ENCODE measurements around the gene USP31. TPM values are rescaled to one million over a fixed set of nuclear protein-coding genes. Genes with fewer than 3 reads are reported as not detected.

The USP31 gene
- total RNA-seq, 1 experiment from 2014 or later: 11.3 TPM

DNA sequence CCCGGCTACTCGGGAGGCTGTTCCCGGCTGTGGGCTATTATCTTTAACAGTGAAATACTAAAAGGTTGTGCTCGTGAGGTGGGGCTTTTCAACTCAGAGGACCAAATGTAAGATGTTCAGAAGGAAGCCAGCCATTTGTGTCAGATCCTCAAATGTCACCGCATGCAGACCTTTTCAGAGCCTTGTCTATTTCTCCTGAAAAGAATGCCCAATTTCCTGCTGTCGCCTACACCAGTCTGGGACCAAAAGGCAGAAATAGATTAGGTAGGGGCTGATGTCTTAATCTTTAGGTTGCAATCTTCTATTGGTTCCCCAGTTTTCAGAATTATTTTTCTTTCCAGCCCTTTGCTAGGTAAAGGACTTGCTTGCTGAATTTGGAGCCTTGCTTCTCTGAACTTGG is 8.9 kb upstream of the USP31 start:
- BruUV-seq (replicated peaks): no TSS peak
- H3K27me3 Mint-ChIP-seq (ENCODE audit: insufficient read depth, unreplicated experiment): peaks cover 9% of the 10 kb centered on the region

DNA sequence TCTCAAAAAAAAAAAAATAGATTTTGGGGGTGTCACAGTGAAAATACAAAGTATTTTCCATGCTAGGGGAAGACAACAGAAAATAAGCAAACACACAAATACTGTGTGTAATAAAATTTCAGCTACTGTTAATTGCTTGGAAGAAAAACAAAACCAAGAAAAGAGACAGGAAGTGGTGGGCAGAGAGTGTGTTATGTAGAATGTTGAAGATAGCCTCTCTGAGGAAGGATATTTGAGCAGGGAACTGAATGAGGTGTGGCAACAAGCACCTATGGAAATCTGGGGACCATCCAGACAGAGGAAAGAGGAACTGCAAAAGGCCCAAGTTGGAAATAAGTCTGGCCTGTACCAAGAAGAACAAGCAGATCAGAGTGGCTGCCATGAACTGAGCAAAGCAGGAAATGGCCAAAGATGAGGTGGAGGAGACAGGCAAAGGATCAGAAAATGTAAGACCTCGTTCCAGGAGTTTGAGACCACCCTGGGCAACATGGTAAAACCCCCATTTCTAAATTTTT is 7.8 kb upstream of the USP31 start:
- Histone ChIP-seq H3K4me3 (ENCODE audit: low read depth, low read length) (no peak overlapping the region), H3K27me3 (replicated peaks; ENCODE audit: control insufficient read depth, insufficient read depth, low read length) (no peaks in the 10 kb centered on the region), H3K4me1 (no peaks in the 10 kb centered on the region), H3K9me3 (no peaks in the 10 kb centered on the region), H3K36me3 (ENCODE audit: control insufficient read depth, insufficient read depth, low read length) (no peaks in the 10 kb centered on the region)
- H3K27ac Mint-ChIP-seq (ENCODE audit: unreplicated experiment): no peak overlapping the region
- ChIA-PET POLR2A (no interaction called here), CTCF (no interaction called here)
- TF ChIP-seq, protein P1, sequence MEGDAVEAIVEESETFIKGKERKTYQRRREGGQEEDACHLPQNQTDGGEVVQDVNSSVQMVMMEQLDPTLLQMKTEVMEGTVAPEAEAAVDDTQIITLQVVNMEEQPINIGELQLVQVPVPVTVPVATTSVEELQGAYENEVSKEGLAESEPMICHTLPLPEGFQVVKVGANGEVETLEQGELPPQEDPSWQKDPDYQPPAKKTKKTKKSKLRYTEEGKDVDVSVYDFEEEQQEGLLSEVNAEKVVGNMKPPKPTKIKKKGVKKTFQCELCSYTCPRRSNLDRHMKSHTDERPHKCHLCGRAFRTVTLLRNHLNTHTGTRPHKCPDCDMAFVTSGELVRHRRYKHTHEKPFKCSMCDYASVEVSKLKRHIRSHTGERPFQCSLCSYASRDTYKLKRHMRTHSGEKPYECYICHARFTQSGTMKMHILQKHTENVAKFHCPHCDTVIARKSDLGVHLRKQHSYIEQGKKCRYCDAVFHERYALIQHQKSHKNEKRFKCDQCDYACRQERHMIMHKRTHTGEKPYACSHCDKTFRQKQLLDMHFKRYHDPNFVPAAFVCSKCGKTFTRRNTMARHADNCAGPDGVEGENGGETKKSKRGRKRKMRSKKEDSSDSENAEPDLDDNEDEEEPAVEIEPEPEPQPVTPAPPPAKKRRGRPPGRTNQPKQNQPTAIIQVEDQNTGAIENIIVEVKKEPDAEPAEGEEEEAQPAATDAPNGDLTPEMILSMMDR (IDR thresholded peaks at IDR 0.05; ENCODE audit: insufficient read depth in 1 of 2, low read depth in 1 of 2, low read length in 1 of 2, severe bottlenecking in 1 of 2, unreplicated experiment in 1 of 2): no peak
- peaks cover 4% of the 10 kb centered on the region for H3K27me3 Mint-ChIP-seq (ENCODE audit: insufficient read depth, unreplicated experiment)
- no peaks in the 10 kb centered on the region for H3K9me3 Mint-ChIP-seq (ENCODE audit: unreplicated experiment)
- BruUV-seq (replicated peaks): no TSS peak
- H3K4me3 Mint-ChIP-seq (ENCODE audit: unreplicated experiment): no peak overlapping the region
- no peaks in the 10 kb centered on the region for H3K4me1 Mint-ChIP-seq (ENCODE audit: low read depth, unreplicated experiment)
- intact Hi-C loops (cut with micrococcal nuclease; ENCODE audit: unreplicated experiment): no loop called here
- no peak for DNase-seq
- H3K36me3 Mint-ChIP-seq (ENCODE audit: insufficient read depth, unreplicated experiment): no peaks in the 10 kb centered on the region

More for the DNA sequence above, 8.9 kb upstream of the USP31 start:
- Histone ChIP-seq H3K36me3 (ENCODE audit: control insufficient read depth, insufficient read depth, low read length) (no peaks in the 10 kb centered on the region), H3K27me3 (replicated peaks; ENCODE audit: control insufficient read depth, insufficient read depth, low read length) (no peaks in the 10 kb centered on the region), H3K4me1 (no peaks in the 10 kb centered on the region), H3K9me3 (no peaks in the 10 kb centered on the region), H3K4me3 (ENCODE audit: low read depth, low read length) (no peak overlapping the region)
- intact Hi-C loops (cut with micrococcal nuclease; ENCODE audit: unreplicated experiment): no loop called here
- TF ChIP-seq, protein P1 (IDR thresholded peaks at IDR 0.05; ENCODE audit: insufficient read depth in 1 of 2, low read depth in 1 of 2, low read length in 1 of 2, severe bottlenecking in 1 of 2, unreplicated experiment in 1 of 2): no peak
- CTCF ChIA-PET: no interaction called here
- H3K27ac Mint-ChIP-seq (ENCODE audit: unreplicated experiment): no peak overlapping the region
- H3K4me3 Mint-ChIP-seq (ENCODE audit: unreplicated experiment): no peak overlapping the region
- POLR2A ChIA-PET: no interaction called here
- H3K9me3 Mint-ChIP-seq (ENCODE audit: unreplicated experiment): no peaks in the 10 kb centered on the region
- H3K4me1 Mint-ChIP-seq (ENCODE audit: low read depth, unreplicated experiment): no peaks in the 10 kb centered on the region
- no peaks in the 10 kb centered on the region for H3K36me3 Mint-ChIP-seq (ENCODE audit: insufficient read depth, unreplicated experiment)
- no peak for DNase-seq

DNA sequence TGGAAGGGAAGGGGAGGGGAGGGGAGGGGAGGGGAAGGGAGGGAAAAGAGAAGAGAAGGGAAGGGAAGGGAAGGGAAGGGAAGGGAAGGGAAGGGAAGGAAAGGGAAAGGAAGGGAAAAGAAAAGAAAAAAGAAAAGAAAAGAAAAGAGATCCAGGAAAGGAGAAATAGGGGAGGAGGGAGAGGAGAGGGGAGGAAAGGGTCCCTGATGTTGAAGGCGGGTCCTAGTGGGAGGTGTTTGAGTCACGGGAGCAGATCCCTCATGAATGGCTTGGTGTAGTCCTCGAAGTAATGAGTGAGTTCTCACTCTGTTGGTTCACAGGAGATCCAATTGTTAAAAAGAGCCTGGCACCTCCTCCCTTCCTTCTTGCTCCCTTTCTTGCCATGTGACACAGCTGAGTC is 6.9 kb upstream of the USP31 start:
- no peak for DNase-seq
- H3K4me3 ChIP-seq (ENCODE audit: low read depth, low read length): no peak overlapping the region
- no TSS peak for BruUV-seq (replicated peaks)
- CTCF ChIA-PET: no interaction called here
- Mint-ChIP-seq H3K9me3 (ENCODE audit: unreplicated experiment) (no peaks in the 10 kb centered on the region), H3K4me1 (ENCODE audit: low read depth, unreplicated experiment) (no peaks in the 10 kb centered on the region), H3K36me3 (ENCODE audit: insufficient read depth, unreplicated experiment) (no peaks in the 10 kb centered on the region), H3K4me3 (ENCODE audit: unreplicated experiment) (no peak overlapping the region), H3K27ac (ENCODE audit: unreplicated experiment) (no peak overlapping the region), H3K27me3 (ENCODE audit: insufficient read depth, unreplicated experiment) (peaks cover 4% of the 10 kb centered on the region)
- no peaks in the 10 kb centered on the region for H3K36me3 ChIP-seq (ENCODE audit: control insufficient read depth, insufficient read depth, low read length)
- no peaks in the 10 kb centered on the region for H3K4me1 ChIP-seq
- intact Hi-C loops (cut with micrococcal nuclease; ENCODE audit: unreplicated experiment): no loop called here
- TF ChIP-seq, protein P1 (IDR thresholded peaks at IDR 0.05; ENCODE audit: insufficient read depth in 1 of 2, low read depth in 1 of 2, low read length in 1 of 2, severe bottlenecking in 1 of 2, unreplicated experiment in 1 of 2): no peak
- H3K27me3 ChIP-seq (replicated peaks; ENCODE audit: control insufficient read depth, insufficient read depth, low read length): no peaks in the 10 kb centered on the region
- POLR2A ChIA-PET: no interaction called here
- no peaks in the 10 kb centered on the region for H3K9me3 ChIP-seq
